ENCODE results near the gene NCKIPSD.

Gene NCKIPSD

DNA sequence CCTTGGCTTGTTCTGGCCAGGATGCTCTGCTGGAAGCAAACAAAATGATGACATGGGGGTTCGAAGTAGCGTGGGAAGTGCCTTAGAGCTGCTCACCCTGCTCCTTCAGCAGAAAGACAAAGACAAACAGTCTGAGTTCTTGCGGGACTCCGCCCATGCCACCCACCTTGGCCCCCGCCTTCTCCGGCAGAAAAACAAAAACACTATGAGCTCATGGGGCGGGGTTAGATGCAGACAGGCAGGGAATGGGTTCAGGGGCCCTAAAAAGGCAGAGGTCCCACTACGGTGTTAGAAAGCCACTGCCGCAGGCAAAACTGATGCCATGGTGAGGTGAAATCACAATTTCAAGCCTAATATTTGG lies 9.7 kb upstream of the NCKIPSD start:
- no peak for DNase-seq (ENCODE audit: low read depth)
- no peak overlapping the region for H3K4me3 ChIP-seq (ENCODE audit: low read depth, low read length)
- TF ChIP-seq, protein P1, sequence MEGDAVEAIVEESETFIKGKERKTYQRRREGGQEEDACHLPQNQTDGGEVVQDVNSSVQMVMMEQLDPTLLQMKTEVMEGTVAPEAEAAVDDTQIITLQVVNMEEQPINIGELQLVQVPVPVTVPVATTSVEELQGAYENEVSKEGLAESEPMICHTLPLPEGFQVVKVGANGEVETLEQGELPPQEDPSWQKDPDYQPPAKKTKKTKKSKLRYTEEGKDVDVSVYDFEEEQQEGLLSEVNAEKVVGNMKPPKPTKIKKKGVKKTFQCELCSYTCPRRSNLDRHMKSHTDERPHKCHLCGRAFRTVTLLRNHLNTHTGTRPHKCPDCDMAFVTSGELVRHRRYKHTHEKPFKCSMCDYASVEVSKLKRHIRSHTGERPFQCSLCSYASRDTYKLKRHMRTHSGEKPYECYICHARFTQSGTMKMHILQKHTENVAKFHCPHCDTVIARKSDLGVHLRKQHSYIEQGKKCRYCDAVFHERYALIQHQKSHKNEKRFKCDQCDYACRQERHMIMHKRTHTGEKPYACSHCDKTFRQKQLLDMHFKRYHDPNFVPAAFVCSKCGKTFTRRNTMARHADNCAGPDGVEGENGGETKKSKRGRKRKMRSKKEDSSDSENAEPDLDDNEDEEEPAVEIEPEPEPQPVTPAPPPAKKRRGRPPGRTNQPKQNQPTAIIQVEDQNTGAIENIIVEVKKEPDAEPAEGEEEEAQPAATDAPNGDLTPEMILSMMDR (IDR thresholded peaks at IDR 0.05; ENCODE audit: low read depth, low read length, missing control alignments): no peak

DNA sequence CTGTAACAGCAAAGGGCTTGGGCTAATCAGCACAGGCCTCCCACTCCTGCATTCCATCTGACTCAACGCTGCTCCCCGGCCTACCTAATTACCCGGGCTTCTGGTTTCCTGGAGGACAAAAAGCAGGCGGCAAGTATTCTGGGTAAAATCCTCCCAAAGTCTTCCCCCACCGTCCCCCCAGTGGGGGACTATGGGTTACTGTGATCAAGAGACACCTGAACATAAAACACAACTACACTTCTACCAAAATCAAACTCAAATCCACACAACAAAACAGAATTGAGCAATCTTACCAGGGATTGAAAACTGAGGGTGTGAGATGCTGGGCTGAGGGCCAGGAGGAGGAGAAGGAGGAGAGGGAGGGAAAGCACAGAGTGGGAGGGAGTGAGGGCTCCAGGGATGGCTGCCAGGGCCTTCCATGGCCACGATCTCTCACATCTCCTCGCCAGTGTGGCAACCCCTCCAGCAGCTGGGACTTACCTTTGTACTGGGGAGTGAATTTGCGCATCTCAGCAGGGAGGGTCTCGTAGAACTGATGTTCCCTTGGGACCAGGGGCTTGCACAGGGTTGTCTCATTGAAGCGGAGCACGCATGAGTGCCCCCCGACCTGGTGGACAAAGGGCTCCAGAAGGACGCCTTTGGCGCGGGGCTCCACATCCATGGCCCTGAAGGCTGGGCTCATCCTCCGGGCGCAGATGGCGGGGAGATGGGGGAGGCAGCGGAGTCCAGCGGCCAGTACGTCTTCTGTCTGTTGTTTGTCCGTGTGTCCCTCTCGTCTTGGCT lies 9.1 kb upstream of the NCKIPSD start:
- DNase-seq (ENCODE audit: low read depth): no peak
- no peak overlapping the region for H3K4me3 ChIP-seq (ENCODE audit: low read depth, low read length)
- TF ChIP-seq, protein P1 (IDR thresholded peaks at IDR 0.05; ENCODE audit: low read depth, low read length, missing control alignments): no peak

DNA sequence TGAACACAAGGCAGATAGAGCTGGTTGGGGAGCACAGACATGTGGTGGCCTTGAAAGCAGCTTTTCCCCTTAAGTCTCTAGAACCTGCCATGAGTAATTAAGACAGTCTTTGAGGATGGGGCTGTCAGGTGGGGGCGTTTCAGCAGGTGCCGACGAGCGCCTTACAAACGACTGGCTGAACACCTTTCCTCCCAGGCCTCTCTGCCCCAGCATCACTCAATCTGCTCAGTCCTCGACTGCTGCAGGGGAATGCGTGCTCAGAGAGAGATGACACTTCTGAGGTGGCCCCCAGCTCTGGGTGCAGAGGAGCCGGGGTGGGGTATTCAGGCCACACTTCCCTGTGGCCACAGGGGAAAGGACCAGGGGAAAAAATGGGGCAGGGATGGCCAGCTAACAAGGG lies 8.1 kb upstream of the NCKIPSD start:
- TF ChIP-seq, protein P1 (IDR thresholded peaks at IDR 0.05; ENCODE audit: low read depth, low read length, missing control alignments): no peak
- H3K4me3 ChIP-seq (ENCODE audit: low read depth, low read length): no peak overlapping the region
- no peak for DNase-seq (ENCODE audit: low read depth)

DNA sequence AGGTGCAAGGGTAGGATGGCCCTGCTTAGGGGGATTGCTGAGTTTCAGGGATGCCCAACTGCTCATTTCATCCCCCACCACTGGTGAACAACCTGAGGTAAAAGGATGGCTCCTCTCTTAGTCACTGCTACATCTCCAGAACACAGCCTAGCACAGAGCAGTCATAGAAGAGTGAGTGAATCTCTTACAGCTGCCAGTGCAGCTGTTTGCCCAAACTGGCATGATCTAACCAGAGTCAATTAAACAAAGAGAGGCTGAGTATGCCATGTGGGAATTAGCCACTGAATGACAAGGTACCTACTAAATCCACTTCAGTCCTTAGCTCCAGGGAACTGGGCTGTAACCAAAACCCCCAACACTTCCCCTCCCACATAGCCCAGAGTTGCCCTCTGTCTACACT lies 6.8 kb upstream of the NCKIPSD start:
- TF ChIP-seq, protein P1 (IDR thresholded peaks at IDR 0.05; ENCODE audit: low read depth, low read length, missing control alignments): no peak
- H3K4me3 ChIP-seq (ENCODE audit: low read depth, low read length): no peak overlapping the region
- DNase-seq (ENCODE audit: low read depth): no peak

DNA sequence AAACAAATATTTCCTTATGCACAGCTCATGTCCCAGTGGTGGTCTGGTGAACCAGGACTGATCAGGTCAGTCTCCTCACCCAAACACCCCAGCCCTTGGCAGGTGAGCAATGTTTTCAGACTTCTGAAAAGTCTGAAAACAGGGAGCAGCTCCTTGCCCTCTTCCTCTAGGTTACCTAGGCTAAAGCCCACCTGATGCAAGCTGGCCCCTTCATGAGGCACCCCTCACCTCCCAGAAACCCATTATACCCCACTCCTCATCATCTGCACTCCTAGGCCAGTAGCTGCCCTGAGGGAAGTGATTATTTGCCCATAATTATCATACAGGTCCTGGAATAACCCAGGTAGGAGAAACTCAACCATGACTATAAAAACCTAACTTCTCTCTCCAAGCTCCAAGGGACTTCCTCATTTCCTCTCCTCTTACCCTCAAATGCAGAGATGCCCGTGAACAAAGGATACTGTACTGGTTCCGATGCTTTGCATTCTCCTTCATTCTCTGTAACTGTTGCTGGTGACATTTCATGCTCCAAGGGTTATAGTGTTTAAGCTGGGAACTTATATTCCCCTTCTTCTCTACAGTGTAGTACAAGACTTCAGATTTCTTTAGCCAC lies 5.2 kb upstream of the NCKIPSD start:
- TF ChIP-seq, protein P1 (IDR thresholded peaks at IDR 0.05; ENCODE audit: low read depth, low read length, missing control alignments): no peak
- DNase-seq (ENCODE audit: low read depth): no peak
- H3K4me3 ChIP-seq (ENCODE audit: low read depth, low read length): no peak overlapping the region

DNA sequence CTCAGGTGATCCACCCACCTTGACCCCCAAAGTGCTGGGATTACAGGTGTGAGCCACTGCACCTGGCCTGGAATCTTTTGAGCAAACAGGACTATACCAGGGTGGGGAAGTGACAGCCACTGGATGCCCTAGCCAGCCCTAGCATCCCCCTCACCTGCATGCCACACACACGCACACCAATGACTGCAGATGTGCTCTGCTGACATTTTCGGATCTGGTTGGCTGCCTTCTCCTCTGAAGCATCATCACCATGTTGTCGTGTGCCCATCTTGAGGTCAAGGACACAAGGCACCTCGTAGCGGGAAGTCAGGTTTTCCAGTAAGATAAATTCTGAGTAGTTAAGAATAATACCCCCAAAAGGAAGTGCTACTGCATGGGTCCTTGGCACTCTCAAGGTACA lies 3.7 kb upstream of the NCKIPSD start:
- no peak for DNase-seq (ENCODE audit: low read depth)
- H3K4me3 ChIP-seq (ENCODE audit: low read depth, low read length): no peak overlapping the region
- TF ChIP-seq, protein P1 (IDR thresholded peaks at IDR 0.05; ENCODE audit: low read depth, low read length, missing control alignments): no peak

DNA sequence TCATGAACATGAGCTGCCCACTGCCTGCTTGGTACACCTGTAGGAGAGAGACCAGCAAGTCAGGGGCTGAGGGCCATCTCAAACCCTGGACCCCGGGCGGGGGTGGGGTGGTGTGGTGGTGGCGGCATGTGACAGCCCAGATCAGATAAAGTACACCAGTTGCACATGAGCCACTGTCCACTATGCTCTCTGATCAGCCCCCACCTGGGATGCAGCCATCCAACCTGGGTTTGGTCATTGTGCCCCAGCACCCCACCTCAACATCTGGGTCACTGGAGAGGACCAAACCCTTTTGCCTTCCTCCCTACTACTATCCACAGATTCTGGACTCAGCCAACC lies 3.0 kb upstream of the NCKIPSD start:
- TF ChIP-seq, protein P1 (IDR thresholded peaks at IDR 0.05; ENCODE audit: low read depth, low read length, missing control alignments): no peak
- no peak overlapping the region for H3K4me3 ChIP-seq (ENCODE audit: low read depth, low read length)
- DNase-seq (ENCODE audit: low read depth): no peak

Data from GM12864 (cell line).